ENCODE data around the gene COLEC12. TPM values are rescaled to one million over a fixed set of nuclear protein-coding genes. Genes with fewer than 3 reads are reported as not detected.
"Not testable (repeated sequence)": the region's sequence is repeated elsewhere in the genome, so short reads cannot be mapped to it uniquely, and the experiment has no call there.

The COLEC12 gene
- total RNA-seq, 1 donor from 2014 or later = 9.9 TPM

GRCh38 chr18:292271-292670 lies 208.2 kb downstream of the COLEC12 start:
- ATAC-seq = no peak
- no peak for DNase-seq (ENCODE audit: missing footprints)
- intact Hi-C loops (cut with DNase I) = no loop called here

- not testable (repeated sequence) for ATAC-seq; DNase-seq (ENCODE audit: missing footprints)
- intact Hi-C loops (cut with DNase I) = loop anchor here (10.0 kb wide), 1 partner anchor 165 kb away; no protein-coding TSS in a partner anchor
Measured at GRCh38 chr18:289970-290369, 210.5 kb downstream of the COLEC12 start.

GRCh38 chr18:289026-289425 lies 211.5 kb downstream of the COLEC12 start:
- intact Hi-C loops (cut with DNase I) = loop anchor here (10.0 kb wide), 1 partner anchor 166 kb away; no protein-coding TSS in a partner anchor
- ATAC-seq (no peak), DNase-seq (ENCODE audit: missing footprints) (no peak)

- intact Hi-C loops (cut with DNase I) = loop anchor here (2.0 to 10.0 kb wide), 2 partner anchors 168 to 328 kb away; no protein-coding TSS in a partner anchor
- no peak for ATAC-seq
- DNase-seq (ENCODE audit: missing footprints) = no peak
Measured at GRCh38 chr18:286515-287310, 213.8 kb downstream of the COLEC12 start.

GRCh38 chr18:285817-286216 lies 214.7 kb downstream of the COLEC12 start:
- ATAC-seq = no peak
- intact Hi-C loops (cut with DNase I) = loop anchor here (2.0 to 10.0 kb wide), 2 partner anchors 169 to 329 kb away; no protein-coding TSS in a partner anchor
- DNase-seq (ENCODE audit: missing footprints) = no peak

- ATAC-seq (no peak), DNase-seq (ENCODE audit: missing footprints) (no peak)
- intact Hi-C loops (cut with DNase I) = no loop called here
Measured at GRCh38 chr18:275486-275885, 225.0 kb downstream of the COLEC12 start.

GRCh38 chr18:274313-274712 lies 226.2 kb downstream of the COLEC12 start:
- no peak for DNase-seq (ENCODE audit: missing footprints)
- ATAC-seq = no peak
- intact Hi-C loops (cut with DNase I) = no loop called here

- ATAC-seq = no peak
Measured at GRCh38 chr18:273525-273924, 227.0 kb downstream of the COLEC12 start.

GRCh38 chr18:272650-273049 lies 227.9 kb downstream of the COLEC12 start:
- ATAC-seq = no peak
- no peak for DNase-seq (ENCODE audit: missing footprints)
- intact Hi-C loops (cut with DNase I) = no loop called here

More at GRCh38 chr18:273525-273924, 227.0 kb downstream of the COLEC12 start:
- DNase-seq (ENCODE audit: missing footprints) = no peak
- intact Hi-C loops (cut with DNase I) = no loop called here

GRCh38 chr18:269480-270095 lies 230.9 kb downstream of the COLEC12 start:
- no peak for ATAC-seq
- intact Hi-C loops (cut with DNase I) = loop anchor here (5.0 to 10.0 kb wide), 2 partner anchors 55 to 112 kb away; partner anchors contain the start of gene USP14
- no peak for DNase-seq (ENCODE audit: missing footprints)

- DNase-seq (ENCODE audit: missing footprints) (peak; percentile 97), ATAC-seq (peak; percentile 98)
- intact Hi-C loops (cut with DNase I) = loop anchor here (5.0 to 10.0 kb wide), 2 partner anchors 57 to 111 kb away; partner anchors contain the start of gene USP14
Measured at GRCh38 chr18:267688-268552, 232.6 kb downstream of the COLEC12 start, which contains the start of gene THOC1. THOC1 (minus strand) TSS chr18:268047; CDS start chr18:268019, 28 bp downstream.

GRCh38 chr18:267380-267687 lies 233.2 kb downstream of the COLEC12 start:
- no peak for DNase-seq (ENCODE audit: missing footprints)
- ATAC-seq = no peak
- intact Hi-C loops (cut with DNase I) = loop anchor here (5.0 to 10.0 kb wide), 2 partner anchors 57 to 110 kb away; partner anchors contain the start of gene USP14

Other genes with a start within 250 kb of the COLEC12 start
- gene THOC1, start 232.7 kb downstream of the COLEC12 start, total RNA-seq = 12.7 TPM
- not detected for gene CETN1, start 79.7 kb upstream of the COLEC12 start, total RNA-seq
- gene CLUL1, start 96.3 kb upstream of the COLEC12 start, total RNA-seq = 0.43 TPM
- gene TYMS, start 157.0 kb upstream of the COLEC12 start, total RNA-seq = 6.0 TPM
- gene ENOSF1, start 211.9 kb upstream of the COLEC12 start, total RNA-seq = 25.3 TPM